T-helper 9 cell (primary cell): Measurements from ENCODE around the gene USP53.
A peak's percentile ranks its signal among the peaks of the same experiment; 100 is the strongest.
"Not testable (repeated sequence)": the region's sequence is repeated elsewhere in the genome, so short reads cannot be mapped to it uniquely, and the experiment has no call there.

Experiments used
- DNase-seq: peaks from one replicate; pipeline ENCODE4 v3.0.0-alpha.2; 2020

Gene USP53

DNA sequence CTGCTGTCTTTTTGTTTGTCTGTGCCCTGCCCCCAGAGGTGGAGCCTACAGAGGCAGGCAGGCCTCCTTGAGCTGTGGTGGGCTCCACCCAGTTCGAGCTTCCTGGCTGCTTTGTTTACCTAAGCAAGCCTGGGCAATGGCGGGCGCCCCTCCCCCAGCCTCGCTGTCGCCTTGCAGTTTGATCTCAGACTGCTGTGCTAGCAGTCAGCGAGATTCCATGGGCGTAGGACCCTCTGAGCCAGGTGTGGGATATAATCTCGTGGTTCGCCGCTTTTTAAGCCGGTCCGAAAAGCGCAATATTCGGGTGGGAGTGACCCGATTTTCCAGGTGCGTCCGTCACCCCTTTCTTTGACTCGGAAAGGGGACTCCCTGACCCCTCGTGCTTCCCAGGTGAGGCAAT is 67.0 kb downstream of the USP53 start:
- not testable (repeated sequence) for DNase-seq

DNA sequence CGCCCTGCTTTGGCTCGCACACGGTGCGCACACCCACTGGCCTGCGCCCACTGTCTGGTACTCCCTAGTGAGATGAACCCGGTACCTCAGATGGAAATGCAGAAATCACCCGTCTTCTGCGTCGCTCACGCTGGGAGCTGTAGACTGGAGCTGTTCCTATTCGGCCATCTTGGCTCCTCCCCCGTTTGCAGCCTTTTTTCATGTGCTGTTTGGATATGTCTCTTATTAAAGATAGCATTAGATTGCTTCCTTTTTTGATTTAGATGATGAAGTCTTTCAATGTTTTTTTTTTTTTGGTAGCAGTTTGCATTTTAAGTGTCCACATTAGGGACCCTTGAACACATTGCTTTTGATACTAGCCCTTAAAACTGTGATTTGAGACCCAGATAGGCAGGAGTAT is 67.4 kb downstream of the USP53 start:
- not testable (repeated sequence) for DNase-seq

DNA sequence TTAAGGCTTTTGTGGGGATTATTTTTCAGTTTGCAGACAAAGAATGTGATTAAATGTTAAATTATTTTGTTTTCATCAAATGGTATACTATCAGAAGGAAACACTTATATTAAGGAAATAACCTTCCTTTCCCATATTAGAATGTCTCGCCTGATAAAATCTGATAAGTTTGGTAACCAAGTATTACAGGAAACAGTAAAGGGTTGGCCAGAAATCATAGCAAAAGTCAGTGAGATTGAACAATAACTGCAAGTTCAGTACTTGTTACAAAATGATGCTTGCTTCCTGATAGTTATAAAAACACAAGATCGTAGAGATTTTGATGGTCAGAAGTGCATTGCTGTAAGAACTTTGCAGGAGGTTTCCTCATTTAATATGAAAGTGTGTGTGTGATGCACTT is 68.9 kb downstream of the USP53 start:
- DNase-seq, result no peak

- DNase-seq, result no peak
Measured at GRCh38 chr4:119284876-119285780, 72.6 kb downstream of the USP53 start.

DNA sequence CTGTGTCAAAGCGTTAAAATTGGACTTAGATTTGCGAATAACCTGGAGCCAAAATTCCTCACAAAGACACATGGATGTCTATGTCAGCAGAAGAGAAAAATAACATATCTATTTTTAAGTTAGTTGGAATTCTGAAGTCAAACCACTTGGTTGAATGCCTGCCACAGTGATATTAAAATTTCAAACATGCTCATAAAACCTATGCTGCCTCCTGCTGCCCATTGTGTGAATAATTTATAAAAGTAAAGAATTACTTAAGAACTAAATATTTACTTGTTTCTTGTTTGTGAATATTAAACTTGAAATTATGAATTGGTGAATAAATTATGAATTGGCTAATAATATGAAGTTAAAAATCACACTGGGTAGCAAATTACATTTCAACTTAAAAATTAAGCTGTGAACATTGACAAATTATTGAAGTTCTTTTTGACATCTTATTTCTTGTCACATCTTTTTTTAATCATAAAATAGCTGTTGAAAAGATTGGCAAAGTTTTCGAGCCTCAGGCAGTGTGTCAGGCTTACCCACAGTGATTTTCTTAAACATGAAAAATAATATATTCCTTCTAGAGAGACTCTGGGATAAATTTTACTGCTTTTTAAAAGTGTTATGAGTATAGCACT is 74.0 kb downstream of the USP53 start:
- peak; percentile 8 for DNase-seq

DNA sequence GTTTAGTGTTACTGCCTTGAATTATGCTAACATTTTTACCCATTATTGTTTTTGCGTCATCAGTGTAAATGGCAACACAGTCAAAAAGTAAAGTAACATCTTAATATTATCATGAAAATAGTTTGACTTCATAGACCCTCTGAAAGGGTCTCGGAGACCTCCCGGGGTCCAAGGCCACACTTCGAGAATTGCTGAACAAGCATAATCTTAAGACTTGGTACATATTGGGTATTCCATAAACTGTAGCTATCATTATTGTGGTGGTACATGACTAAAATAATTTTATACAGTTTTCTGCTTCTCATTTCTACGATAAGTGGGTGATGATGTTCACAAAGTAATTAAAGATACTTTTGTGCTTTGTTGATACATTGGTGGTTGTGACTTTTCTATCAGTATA is 76.8 kb downstream of the USP53 start:
- DNase-seq, result no peak

DNA sequence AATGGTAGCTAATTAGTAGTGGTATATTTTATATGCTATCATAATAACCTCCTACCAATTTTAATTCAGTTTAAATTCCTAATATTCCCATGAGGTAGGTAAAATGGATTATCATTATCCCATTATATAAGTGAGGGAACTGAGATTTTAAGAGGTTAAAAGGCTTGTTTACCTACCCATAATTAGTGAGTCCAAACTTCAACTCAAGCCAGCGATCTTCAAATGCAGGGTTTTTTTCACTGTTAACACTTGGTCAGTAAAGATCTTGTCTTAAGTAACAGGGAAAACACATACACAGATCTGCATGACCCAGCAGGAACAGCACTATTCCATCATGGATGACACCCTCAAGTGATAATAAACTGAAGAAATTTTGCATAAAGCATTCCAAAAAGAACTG is 78.1 kb downstream of the USP53 start:
- no peak for DNase-seq

GRCh38 chr4:119296356-119296755 is 83.8 kb downstream of the USP53 start:
- no peak for DNase-seq

DNA sequence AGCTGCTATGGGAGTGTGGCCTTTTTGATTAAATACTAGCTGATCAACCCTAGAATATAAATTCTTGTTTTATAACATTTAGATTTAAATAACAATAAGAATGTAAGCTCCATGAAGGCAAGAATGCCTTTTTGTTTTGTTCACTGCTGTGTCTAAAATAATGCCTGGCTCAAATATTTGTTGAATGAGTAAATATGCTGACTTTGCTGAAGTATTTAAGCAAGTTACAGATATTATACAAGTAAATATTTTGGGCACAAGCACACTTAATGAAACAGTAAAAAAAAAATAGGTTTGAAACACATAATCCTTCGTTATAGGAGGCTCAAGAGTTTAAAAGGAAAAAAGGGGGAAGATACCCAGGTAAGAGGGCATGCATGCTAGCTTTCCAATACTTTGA is 85.3 kb downstream of the USP53 start:
- DNase-seq, result no peak

GRCh38 chr4:119299260-119299671 is 86.8 kb downstream of the USP53 start:
- no peak for DNase-seq

GRCh38 chr4:119299741-119300100 is 87.2 kb downstream of the USP53 start:
- no peak for DNase-seq

DNA sequence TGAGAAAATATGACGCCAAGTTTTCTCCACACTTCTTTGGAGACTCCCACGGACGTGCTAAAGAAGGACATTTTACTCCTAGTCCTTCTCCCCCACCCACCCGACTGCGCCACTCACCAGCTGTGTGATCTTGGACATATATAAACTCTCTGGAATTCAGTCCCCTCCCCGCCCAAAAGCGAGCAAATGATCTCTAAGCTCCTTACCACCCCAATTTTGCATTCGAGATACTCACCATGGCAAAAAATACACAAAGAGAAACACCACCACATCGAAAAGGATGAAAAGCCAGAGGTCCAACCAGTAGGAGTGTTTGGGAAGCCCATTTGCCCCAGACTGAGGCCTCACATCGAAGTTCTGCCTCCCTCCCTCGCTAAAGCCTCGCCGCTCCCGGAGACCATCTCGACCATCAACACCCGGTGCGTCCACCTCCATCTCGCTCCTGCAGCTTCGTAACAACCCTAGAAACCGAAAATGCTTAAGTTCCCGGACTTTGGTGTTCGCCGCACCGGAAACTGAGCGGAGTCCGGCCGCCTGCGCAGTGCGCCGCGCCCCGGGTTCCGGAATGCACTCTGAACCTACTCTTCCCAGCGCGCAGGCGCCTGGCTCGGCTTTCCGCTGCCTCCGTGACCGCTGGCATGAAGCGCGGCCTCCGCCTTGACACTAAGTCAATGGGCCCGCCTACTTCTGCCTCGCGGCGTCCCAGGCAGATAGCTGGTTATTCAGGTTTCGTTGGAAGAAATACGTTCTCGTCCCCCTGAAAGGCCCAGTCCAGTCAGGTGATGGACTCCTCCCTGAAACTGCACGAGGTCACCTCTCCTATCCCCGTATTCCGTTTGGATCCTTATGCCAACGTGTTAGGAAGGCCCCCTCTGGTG is 87.8 kb downstream of the USP53 start:
- DNase-seq, result peak; percentile 77

DNA sequence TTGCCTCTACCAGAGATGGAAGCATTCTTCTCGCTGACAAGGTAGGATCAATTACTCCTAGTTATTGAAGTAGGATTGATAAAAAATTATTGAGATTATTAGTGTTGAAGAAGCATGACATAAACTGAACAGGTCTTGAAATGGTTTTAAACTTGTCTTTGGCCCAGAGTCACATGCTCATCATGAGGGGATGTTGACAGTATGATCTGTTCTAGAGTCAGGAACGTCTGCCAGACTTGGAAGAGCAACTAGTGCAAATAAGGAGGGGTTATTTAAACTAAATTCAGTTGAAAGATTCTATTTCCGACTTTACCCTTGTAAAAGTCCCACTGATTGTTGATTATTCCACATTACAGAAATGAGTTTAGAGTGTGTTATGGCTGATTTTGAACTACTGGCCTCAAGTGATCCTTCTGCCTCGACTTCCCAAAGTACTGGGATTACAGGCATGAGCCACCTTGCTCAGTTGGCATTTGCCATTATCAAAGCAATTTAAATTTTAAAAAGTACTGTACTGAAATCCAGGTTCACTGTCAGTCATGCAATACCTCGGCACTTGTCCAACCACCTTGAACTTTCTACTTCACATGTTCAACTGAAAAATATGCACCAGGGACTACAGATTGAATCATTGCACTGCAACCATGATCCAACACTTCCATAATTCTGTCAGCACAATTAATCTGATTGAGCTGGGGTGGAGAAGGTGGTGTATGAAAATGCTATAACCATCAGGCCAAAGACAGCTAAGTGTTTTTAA is 89.7 kb downstream of the USP53 start:
- DNase-seq, result no peak

- no peak for DNase-seq
Measured at GRCh38 chr4:119303587-119304305, 91.2 kb downstream of the USP53 start.

GRCh38 chr4:119304431-119304830 is 91.9 kb downstream of the USP53 start:
- DNase-seq, result no peak

DNA sequence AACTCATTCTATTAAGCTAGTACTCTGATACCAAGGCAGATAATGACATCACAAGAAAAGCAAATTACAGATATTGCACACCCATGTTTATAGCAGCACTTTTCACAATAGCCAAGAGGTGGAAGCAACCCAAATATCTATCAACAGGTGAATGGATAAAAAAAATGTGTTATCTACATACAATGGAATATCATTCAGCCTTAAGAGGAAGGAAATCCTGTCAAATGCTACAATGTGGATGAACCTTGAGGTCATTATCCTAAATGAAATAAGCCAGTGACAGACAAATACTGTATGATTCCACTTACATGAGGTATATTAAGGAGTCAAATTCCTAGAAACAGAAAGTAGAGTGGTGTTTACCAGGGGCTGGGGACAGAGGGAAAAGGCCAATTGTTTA is 95.1 kb downstream of the USP53 start:
- no peak for DNase-seq

DNA sequence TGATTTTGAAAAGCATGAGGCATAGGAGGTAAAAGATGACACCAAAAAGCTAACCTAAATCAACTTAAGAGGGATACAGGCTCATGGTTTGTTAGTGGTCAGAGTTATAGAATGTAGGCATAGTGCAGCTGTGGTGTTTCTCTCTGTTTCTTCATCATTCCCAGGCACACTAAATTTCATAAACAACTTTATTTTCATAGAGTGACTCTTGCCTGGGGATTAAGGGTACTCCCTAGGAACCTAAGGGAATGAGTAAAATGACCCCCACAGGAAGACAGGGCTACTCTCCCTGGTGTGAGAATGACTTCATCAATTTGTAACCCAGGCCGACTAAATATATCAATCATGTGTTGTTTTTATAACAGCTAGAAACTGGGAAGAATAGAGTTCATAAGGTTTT is 98.3 kb downstream of the USP53 start:
- DNase-seq, result no peak

DNA sequence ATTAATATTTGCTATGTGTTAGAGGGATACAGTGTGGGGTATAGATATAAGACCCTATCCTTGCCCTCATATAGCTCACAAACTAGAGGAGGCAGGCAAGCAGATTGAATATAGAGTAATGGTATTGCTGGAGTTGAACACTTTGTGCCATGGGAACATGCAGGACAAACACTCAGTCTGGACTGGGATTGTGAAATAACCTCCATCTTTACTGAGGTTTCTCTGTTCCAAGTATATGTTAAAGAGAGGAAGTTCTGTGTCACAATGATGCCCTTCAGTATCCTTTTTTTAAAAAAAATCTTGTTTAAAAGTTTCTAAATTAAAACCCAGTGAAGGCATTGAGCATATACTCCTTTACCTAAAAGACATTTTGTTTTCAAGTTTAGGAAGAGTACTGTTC is 100.7 kb downstream of the USP53 start:
- no peak for DNase-seq

- no peak for DNase-seq
Measured at GRCh38 chr4:119314356-119314755, 101.8 kb downstream of the USP53 start.

- no peak for DNase-seq
Measured at GRCh38 chr4:119315036-119315435, 102.5 kb downstream of the USP53 start.

DNA sequence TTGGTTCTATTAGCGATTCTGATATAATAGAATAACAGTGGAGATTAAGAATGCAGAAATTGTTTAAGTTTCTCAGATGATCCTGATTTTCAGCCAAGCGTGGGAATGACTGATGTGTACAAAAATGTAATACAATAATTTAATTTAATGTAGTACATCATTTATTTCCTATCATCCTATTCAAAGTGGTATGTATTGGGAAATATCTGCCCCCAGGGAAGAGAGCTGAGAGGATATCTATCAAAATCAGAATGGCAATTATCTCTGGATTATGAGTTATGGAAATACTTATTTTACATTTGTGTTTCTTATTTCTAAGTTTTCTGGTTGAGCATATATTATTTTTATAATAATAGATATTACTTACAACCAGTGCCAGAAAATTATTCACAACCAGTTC is 105.5 kb downstream of the USP53 start:
- DNase-seq, result no peak
